ENCODE results near the gene WDR70.
"Not testable (repeated sequence)": the region's sequence is repeated elsewhere in the genome, so short reads cannot be mapped to it uniquely, and the experiment has no call there.

The WDR70 gene

DNA sequence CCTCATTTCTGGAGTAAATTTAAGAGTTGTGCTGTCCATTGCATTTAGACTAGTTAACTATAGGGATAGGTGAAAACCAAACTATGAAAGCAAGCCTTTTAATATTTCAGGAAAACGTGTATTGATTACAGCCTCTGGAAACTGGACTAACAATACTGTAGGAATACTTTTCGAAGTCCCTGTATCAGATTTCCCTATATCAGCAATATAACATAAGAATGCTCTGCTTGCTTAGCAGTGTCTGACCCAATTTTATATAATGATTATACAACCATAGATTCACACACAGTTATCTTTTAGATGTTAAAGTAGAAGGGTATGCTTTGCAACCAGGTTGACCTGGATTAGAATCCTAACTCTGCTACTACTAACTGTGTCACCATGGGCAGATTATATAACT, 203.1 kb downstream of the WDR70 start:
- Mint-ChIP-seq H3K36me3 (ENCODE audit: low read depth) (no peaks in the 10 kb centered on the region), H3K4me3 (no peak overlapping the region), H3K27me3 (ENCODE audit: low read depth) (no peaks in the 10 kb centered on the region), H3K27ac (no peak overlapping the region), H3K4me1 (ENCODE audit: low read depth) (no peaks in the 10 kb centered on the region), H3K9me3 (no peaks in the 10 kb centered on the region)
- no peak for DNase-seq (ENCODE audit: low spot score)

GRCh38 chr5:37593292-37593691, 214.2 kb downstream of the WDR70 start:
- H3K9me3 Mint-ChIP-seq = peaks cover 11% of the 10 kb centered on the region
- not testable (repeated sequence) for H3K27me3 Mint-ChIP-seq (ENCODE audit: low read depth); DNase-seq (ENCODE audit: low spot score); H3K27ac Mint-ChIP-seq; H3K36me3 Mint-ChIP-seq (ENCODE audit: low read depth); H3K4me1 Mint-ChIP-seq (ENCODE audit: low read depth); H3K4me3 Mint-ChIP-seq

DNA sequence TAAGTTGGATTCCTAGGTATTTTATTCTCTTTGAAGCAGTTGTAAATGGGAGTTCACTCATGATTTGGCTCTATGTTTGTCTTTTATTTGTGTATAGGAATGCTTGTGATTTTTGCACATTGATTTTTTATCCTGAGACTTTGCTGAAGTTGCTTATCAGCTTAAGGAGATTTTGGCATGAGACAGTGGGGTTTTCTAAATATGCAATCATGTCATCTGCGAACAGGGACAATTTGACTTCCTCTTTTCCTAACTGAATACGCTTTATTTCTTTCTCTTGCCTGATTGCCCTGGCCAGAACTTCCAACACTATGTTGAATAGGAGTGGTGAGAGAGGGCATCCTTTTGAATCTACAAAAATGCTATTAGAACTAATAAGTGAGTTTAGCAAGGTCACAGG, 215.7 kb downstream of the WDR70 start:
- DNase-seq (ENCODE audit: low spot score); H3K36me3 Mint-ChIP-seq (ENCODE audit: low read depth); H3K4me1 Mint-ChIP-seq (ENCODE audit: low read depth); H3K27me3 Mint-ChIP-seq (ENCODE audit: low read depth); H3K27ac Mint-ChIP-seq; H3K4me3 Mint-ChIP-seq: not testable (repeated sequence)
- peaks cover 17% of the 10 kb centered on the region for H3K9me3 Mint-ChIP-seq

GRCh38 chr5:37598733-37599132, 219.6 kb downstream of the WDR70 start:
- no peak overlapping the region for H3K4me3 Mint-ChIP-seq
- H3K27ac Mint-ChIP-seq = no peak overlapping the region
- no peaks in the 10 kb centered on the region for H3K36me3 Mint-ChIP-seq (ENCODE audit: low read depth)
- peaks cover 21% of the 10 kb centered on the region for H3K9me3 Mint-ChIP-seq
- H3K27me3 Mint-ChIP-seq (ENCODE audit: low read depth) = no peaks in the 10 kb centered on the region
- H3K4me1 Mint-ChIP-seq (ENCODE audit: low read depth) = peaks cover 1% of the 10 kb centered on the region
- no peak for DNase-seq (ENCODE audit: low spot score)

DNA sequence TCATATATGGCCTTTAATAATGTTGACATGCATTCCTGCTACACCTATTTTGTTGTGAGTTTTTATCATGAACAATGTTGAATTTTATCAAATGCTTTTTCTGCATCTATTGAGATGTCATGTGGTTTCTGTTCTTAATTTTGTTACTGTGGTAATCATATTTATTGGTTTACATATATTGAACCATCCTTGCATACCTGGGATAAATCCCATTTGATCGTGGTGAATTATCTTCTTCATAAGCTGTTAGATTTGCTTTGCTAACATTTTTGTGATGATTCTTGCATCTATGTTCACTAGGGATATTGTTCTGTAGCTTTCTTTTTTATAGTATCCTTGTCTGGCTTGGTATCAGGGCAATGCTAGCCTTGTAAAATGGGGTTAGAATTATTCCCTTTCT, 222.0 kb downstream of the WDR70 start:
- Mint-ChIP-seq H3K4me3 (no peak overlapping the region), H3K27me3 (ENCODE audit: low read depth) (no peaks in the 10 kb centered on the region), H3K36me3 (ENCODE audit: low read depth) (peaks cover 2% of the 10 kb centered on the region), H3K27ac (no peak overlapping the region), H3K9me3 (peaks cover 19% of the 10 kb centered on the region), H3K4me1 (ENCODE audit: low read depth) (peaks cover 1% of the 10 kb centered on the region)
- no peak for DNase-seq (ENCODE audit: low spot score)

DNA sequence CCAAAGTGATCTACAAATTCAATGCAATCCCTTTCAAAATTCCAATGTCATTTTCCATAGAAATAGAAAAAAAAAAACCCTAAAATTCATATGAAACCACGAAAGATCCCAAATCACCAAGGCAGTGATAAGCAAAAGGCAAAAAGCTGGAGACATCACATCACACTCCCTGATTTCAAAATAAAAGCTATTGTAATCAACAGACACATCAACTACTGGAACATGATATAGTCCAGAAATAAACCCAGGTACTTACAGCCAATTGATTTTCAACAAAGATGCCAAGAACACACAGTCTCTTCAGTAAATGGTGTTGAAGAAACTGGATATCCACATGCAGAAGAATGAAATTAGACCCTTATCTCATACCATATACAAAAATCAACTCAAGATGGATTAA, 224.0 kb downstream of the WDR70 start:
- DNase-seq (ENCODE audit: low spot score) = no peak
- Mint-ChIP-seq H3K9me3 (peaks cover 18% of the 10 kb centered on the region), H3K4me1 (ENCODE audit: low read depth) (peaks cover 1% of the 10 kb centered on the region), H3K4me3 (no peak overlapping the region), H3K27me3 (ENCODE audit: low read depth) (no peaks in the 10 kb centered on the region), H3K36me3 (ENCODE audit: low read depth) (peaks cover 2% of the 10 kb centered on the region), H3K27ac (no peak overlapping the region)

- no peaks in the 10 kb centered on the region for H3K27me3 Mint-ChIP-seq (ENCODE audit: low read depth)
- H3K36me3 Mint-ChIP-seq (ENCODE audit: low read depth) = peaks cover 4% of the 10 kb centered on the region
- DNase-seq (ENCODE audit: low spot score) = no peak
- peaks cover 10% of the 10 kb centered on the region for H3K9me3 Mint-ChIP-seq
- H3K4me3 Mint-ChIP-seq = no peak overlapping the region
- H3K27ac Mint-ChIP-seq = no peak overlapping the region
- peaks cover 1% of the 10 kb centered on the region for H3K4me1 Mint-ChIP-seq (ENCODE audit: low read depth)
These were observed 225.2 kb downstream of the WDR70 start for GRCh38 chr5:37604290-37604689.

GRCh38 chr5:37606148-37606547, 227.0 kb downstream of the WDR70 start:
- Mint-ChIP-seq H3K9me3 (peaks cover 6% of the 10 kb centered on the region), H3K36me3 (ENCODE audit: low read depth) (peaks cover 4% of the 10 kb centered on the region), H3K4me1 (ENCODE audit: low read depth) (peaks cover 1% of the 10 kb centered on the region), H3K4me3 (no peak overlapping the region), H3K27ac (no peak overlapping the region), H3K27me3 (ENCODE audit: low read depth) (no peaks in the 10 kb centered on the region)
- DNase-seq (ENCODE audit: low spot score) = no peak

- Mint-ChIP-seq H3K27ac (no peak overlapping the region), H3K4me1 (ENCODE audit: low read depth) (peaks cover 1% of the 10 kb centered on the region), H3K4me3 (no peak overlapping the region), H3K27me3 (ENCODE audit: low read depth) (no peaks in the 10 kb centered on the region), H3K9me3 (no peaks in the 10 kb centered on the region), H3K36me3 (ENCODE audit: low read depth) (peaks cover 4% of the 10 kb centered on the region)
- no peak for DNase-seq (ENCODE audit: low spot score)
These were observed 227.6 kb downstream of the WDR70 start for GRCh38 chr5:37606632-37607248.

DNA sequence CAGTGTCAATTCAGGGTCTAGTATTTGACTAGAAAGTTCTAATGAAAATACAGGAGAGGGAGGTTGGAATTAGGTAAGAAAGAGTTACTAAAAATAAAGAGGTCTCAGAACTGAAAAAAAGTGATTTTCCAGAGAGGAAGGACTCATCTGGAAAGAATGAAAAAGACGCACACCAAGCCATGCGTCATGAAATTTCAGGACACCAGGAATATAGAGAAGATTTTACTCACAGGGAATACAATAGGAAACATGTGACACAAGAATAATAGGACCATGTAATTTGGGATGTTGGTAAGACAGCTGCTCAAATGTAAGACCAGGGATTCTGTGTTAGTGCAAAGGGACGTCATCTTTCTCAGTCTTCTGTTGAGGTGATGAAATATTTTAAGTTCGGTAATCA, 236.1 kb downstream of the WDR70 start:
- Mint-ChIP-seq H3K27ac (no peak overlapping the region), H3K4me3 (no peak overlapping the region), H3K4me1 (ENCODE audit: low read depth) (no peaks in the 10 kb centered on the region), H3K36me3 (ENCODE audit: low read depth) (peaks cover 3% of the 10 kb centered on the region), H3K27me3 (ENCODE audit: low read depth) (no peaks in the 10 kb centered on the region), H3K9me3 (no peaks in the 10 kb centered on the region)
- no peak for DNase-seq (ENCODE audit: low spot score)

DNA sequence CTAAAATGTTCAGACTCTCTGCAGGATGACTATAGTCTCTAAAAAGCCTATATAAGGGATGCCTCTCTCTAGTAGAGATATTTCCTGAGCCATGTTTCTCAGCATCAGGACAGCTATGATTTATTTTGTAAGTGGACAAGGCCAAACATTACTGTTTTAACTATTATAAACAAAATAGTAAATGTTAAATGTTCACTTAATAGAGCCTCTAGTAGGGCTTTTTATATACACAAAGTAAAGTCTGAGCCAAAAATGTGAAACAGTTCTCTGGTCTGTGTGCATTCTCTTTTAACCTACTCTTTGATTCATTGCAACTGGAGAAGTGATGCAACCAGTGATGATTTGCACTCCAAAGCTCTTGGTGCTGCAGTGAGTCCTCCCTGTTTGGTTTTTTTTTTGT, 240.2 kb downstream of the WDR70 start:
- Mint-ChIP-seq H3K36me3 (ENCODE audit: low read depth) (peaks cover 9% of the 10 kb centered on the region), H3K27ac (no peak overlapping the region), H3K4me3 (no peak overlapping the region), H3K27me3 (ENCODE audit: low read depth) (no peaks in the 10 kb centered on the region), H3K9me3 (no peaks in the 10 kb centered on the region), H3K4me1 (ENCODE audit: low read depth) (no peaks in the 10 kb centered on the region)
- no peak for DNase-seq (ENCODE audit: low spot score)

DNA sequence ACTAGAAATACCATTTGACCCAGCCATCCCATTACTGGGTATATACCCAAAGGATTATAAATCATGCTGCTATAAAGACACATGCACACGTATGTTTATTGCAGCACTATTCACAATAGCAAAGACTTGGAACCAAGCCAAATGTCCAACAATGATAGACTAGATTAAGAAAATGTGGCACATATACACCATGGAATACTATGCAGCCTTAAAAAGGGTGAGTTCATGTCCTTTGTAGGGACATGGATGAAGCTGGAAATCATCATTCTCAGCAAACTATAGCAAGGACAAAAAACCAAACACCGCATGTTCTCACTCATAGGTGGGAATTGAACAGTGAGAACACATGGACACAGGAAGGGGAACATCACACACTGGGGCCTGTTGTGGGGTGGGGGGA, 243.2 kb downstream of the WDR70 start:
- DNase-seq (ENCODE audit: low spot score); H3K4me3 Mint-ChIP-seq; H3K27me3 Mint-ChIP-seq (ENCODE audit: low read depth); H3K4me1 Mint-ChIP-seq (ENCODE audit: low read depth); H3K27ac Mint-ChIP-seq: not testable (repeated sequence)
- Mint-ChIP-seq H3K9me3 (peaks cover 12% of the 10 kb centered on the region), H3K36me3 (ENCODE audit: low read depth) (peaks cover 14% of the 10 kb centered on the region)

GRCh38 chr5:37626266-37626665, 247.1 kb downstream of the WDR70 start:
- Mint-ChIP-seq H3K27me3 (ENCODE audit: low read depth) (no peaks in the 10 kb centered on the region), H3K4me3 (no peak overlapping the region), H3K36me3 (ENCODE audit: low read depth) (peaks cover 19% of the 10 kb centered on the region), H3K27ac (no peak overlapping the region), H3K4me1 (ENCODE audit: low read depth) (no peaks in the 10 kb centered on the region), H3K9me3 (peaks cover 36% of the 10 kb centered on the region)
- DNase-seq (ENCODE audit: low spot score) = no peak

GRCh38 chr5:37628876-37629275, 249.8 kb downstream of the WDR70 start:
- Mint-ChIP-seq H3K27me3 (ENCODE audit: low read depth) (no peaks in the 10 kb centered on the region), H3K36me3 (ENCODE audit: low read depth) (peaks cover 15% of the 10 kb centered on the region), H3K27ac (no peak overlapping the region), H3K9me3 (peaks cover 36% of the 10 kb centered on the region), H3K4me1 (ENCODE audit: low read depth) (no peaks in the 10 kb centered on the region), H3K4me3 (no peak overlapping the region)
- no peak for DNase-seq (ENCODE audit: low spot score)

DNA sequence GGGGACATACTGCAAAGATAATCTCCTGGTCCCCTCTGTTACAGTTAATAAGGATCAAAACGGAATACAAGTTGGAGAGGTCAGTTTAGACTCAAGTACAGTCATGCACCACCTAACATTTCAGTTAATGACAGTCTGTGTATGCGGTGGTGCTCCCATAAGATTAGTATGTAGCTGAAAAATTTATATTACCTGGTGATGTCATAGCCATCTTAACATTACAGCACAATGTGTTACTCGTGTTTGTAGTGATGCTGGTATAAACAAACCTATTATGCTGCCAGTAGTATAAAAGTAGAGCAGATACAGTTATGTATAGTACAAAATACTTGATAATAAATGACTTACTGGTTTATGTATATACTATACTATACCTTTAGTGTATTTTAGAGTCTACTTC, 252.8 kb downstream of the WDR70 start:
- DNase-seq (ENCODE audit: low spot score) = no peak
- H3K27ac Mint-ChIP-seq = no peak overlapping the region
- H3K4me1 Mint-ChIP-seq (ENCODE audit: low read depth) = no peaks in the 10 kb centered on the region
- no peaks in the 10 kb centered on the region for H3K27me3 Mint-ChIP-seq (ENCODE audit: low read depth)
- no peak overlapping the region for H3K4me3 Mint-ChIP-seq
- peaks cover 26% of the 10 kb centered on the region for H3K9me3 Mint-ChIP-seq
- H3K36me3 Mint-ChIP-seq (ENCODE audit: low read depth) = peaks cover 11% of the 10 kb centered on the region
